Retina (tissue), 1 donor: Measurements from ENCODE around the gene ABHD12B.
A peak's percentile ranks its signal among the peaks of the same experiment; 100 is the strongest.

Experiments
- DNase-seq: peaks from one replicate; pipeline ENCODE4 v3.0.0-alpha.2; 2016

Gene ABHD12B

GRCh38 chr14:50871914-50872732, at the start of gene ABHD12B:
Gene ABHD12B (plus strand): TSS chr14:50872053. CDS start chr14:50872175, 122 bp downstream.
- peak; percentile 48 for DNase-seq

DNA sequence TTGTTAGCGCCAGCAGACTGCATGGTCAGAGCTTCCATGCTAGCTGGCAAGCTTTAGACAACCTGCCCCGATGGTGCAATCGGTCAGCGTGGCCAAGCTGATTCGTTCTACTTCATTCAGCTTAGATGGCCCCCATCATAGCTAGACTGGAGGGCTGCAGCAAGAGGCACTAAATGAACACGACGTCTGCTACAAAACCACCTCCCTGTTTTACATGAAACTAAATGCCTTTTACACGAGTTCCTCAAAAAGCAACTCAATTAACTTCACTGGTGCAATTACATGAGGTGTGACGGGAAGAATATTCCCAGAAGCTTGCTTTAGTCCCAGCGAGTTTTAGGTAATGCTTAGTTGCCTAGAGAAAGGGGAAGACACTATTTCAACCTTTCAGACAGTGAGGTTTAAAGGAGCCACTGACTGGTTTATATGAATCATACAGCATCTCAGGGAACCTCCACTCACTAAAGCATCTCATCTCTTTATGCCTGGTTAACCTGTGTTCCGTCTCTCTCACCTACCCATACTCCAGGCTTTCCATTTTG, 49.3 kb upstream of the ABHD12B start:
- peak; percentile 33 for DNase-seq

DNA sequence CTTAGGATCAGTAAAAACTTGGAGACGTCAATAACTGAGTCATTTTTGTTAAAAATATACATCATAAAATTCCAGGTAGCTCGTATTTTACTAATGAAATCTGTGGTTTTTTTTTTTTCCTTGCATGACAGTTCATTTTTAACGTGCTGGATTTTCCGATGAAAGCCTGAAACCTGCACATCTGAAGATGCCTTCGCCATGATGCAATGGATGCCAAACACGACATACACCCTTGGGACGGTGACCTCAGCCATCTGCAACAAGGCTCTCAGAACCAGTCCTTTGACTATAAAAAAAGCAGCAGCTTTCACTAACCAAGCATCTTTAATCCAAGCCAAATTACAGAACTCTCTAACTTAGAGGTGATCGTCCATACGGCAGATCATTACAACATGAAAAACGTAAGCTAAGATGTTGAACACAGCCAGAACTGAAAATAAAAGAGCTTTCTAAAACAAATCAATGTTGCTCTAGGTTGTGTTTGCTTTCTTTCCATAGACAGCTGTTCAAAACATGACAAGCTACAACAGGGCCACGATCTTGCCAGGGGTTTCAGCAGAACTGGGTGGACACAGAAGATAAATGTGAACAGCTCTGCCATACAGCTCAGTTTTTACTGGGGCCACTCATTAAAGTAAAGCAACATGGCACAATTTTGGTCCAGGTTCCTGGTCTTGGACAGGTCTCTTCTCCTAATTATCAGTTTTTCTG, 48.6 kb upstream of the ABHD12B start:
- DNase-seq, result peak; percentile 39

- DNase-seq, result no peak
Observed at GRCh38 chr14:50823762-50824636, 47.9 kb upstream of the ABHD12B start.

- no peak for DNase-seq
Observed at GRCh38 chr14:50825307-50825706, 46.5 kb upstream of the ABHD12B start.

GRCh38 chr14:50826681-50827080, 45.2 kb upstream of the ABHD12B start:
- DNase-seq, result peak; percentile 32

GRCh38 chr14:50828721-50829488, 42.9 kb upstream of the ABHD12B start:
- no peak for DNase-seq

DNA sequence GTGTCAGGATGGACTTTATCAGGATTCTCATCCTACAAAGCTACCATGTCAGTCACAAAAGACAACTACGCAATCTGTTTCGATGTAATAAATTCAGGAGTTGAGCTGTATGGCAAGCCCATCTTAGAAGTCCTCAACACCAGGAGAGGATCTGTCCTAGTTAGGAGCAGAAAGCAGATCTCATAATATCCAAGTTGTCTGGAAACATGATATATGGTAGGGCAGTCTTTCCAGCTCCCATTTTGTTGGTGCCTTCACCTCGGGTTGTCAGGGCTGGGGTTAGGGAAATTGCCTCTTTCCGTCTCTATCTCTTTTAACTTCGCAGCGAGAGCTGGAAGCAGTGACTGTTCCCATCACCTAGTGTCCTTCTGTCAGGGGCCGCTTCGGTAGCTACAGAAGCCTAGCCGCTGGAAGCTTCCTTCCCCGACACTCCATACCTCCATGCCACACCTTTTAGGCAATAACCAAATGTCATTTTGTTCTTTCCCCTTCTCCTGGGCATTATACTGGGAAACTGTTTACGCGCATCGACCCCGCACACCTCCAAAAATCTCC, 42.3 kb upstream of the ABHD12B start:
- DNase-seq, result no peak

- DNase-seq, result peak; percentile 93
Observed at GRCh38 chr14:50830044-50830931, 41.6 kb upstream of the ABHD12B start.

DNA sequence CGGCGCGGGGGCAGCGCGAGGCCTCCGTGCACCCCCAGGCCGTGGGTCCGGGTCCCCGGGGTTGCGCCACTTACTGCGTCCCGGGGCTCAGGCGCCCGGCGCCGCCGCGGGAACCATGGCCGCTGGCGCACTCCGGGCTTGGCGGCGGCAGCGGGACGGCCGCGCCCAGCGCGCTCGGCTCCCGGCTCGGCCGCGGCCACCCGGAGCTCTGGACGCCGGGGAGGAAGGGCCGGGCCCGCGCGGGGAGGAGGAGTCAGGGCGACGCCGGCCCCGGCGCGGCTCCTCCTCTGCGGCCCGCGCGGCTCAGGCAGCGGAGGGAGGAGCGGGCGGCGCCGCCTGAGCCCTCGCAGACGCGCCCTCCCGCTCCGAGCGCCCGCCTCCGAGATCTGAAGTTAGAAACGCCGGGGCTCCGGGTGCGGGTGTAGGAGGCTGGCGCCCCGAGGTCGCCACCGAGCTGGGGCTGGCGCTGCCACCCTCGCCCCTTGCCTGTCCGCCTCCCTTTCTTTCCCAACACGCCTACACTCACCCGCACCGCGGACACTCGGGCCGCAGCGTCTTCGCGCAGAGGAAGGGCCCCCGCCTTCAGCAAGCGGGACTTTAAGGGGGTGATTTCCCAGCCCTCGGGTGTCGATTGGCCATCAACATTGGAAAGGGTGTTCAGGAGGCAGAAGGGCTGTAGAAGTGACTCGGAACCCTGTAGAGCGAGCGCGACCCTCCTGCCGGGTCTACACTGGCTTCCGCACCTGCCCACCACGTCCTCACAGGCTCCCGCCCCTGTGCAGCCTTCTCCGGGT, 40.7 kb upstream of the ABHD12B start, which contains the start of gene NIN:
Gene NIN (minus strand): TSS at position 231 of the 794 bp plus-strand sequence. CDS start 9,106 bp downstream, outside the sequence.
- DNase-seq, result peak; percentile 88

DNA sequence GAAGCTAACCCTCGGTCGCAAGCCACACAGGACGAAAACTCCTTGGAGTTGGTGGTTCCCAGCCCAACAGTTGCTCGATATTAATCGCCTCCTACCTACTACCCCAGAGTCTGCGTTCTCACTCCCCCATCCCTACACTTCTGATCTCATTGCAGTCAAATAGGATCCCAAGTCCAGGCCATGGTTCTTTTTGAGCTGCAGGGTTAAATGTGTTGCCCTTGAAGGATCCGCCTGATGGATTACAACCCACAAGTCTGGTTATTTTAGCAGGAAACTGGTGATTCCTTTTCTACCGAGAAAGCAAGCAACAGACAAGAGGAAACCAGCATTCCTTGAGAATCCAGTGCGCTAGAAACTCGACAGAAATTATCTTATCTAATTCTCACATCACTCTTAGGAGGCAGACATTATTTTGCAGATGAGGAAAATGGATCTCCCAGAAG, 40.1 kb upstream of the ABHD12B start:
- DNase-seq, result no peak

GRCh38 chr14:50832935-50833630, 38.8 kb upstream of the ABHD12B start:
- no peak for DNase-seq

DNA sequence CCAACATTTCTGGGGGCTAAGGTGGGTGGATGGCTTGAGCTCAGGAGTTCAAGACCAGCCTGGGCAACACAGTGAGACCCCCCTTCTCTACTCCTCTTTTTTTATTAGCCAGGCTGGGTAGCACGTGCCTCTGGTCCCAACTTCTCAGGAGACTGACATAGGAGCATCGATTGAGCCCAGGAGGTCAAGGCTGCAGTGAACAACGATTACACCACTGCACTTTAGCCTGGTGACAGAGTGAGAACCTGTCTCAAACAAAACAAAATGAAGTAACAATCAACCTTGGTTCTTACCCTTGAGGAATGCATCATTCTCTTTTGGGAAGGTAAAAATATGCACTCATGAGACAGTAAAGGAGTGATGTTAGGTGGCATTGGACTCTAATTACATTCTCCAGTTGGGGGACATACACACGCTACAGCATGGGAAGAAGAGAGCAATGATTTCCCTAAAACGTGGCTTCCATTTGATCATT, 37.0 kb upstream of the ABHD12B start:
- DNase-seq, result no peak

DNA sequence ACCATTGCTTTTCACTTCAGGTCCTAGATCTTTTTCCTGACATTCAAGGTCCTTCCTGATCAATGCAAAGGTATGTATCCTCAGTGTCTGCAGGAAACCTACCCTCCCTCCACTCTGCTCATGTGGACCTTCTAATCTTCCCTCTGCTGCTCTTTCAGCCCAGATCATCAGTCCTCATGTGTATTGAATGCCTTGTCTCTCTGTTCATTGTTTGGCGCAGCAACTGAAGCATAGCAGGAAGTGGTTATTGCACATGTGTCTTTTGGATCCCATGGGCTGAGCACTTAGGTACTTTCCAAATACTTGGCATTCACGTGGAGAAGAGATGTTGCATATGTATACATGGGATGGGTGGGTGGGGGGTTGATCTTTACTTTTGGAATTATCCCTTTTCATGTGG, 36.6 kb upstream of the ABHD12B start:
- no peak for DNase-seq

DNA sequence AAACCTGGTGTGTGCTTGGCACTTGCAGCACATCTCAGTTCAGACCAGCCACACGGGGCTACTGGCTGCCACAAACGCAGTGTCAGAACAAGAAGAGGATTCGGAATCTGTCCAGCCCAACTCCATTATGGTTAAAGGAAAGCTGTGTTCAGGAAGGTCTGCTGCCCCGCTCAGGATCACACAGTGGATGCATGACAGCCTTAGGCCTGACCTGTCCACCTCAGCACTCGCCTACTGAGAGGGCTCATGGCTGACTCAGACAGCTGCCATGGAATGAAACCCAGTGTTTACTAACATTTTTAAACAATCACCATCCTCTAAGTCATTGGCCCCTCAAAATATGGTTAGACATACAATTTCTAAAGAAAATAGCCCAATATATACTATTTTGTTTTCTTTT, 35.3 kb upstream of the ABHD12B start:
- no peak for DNase-seq

DNA sequence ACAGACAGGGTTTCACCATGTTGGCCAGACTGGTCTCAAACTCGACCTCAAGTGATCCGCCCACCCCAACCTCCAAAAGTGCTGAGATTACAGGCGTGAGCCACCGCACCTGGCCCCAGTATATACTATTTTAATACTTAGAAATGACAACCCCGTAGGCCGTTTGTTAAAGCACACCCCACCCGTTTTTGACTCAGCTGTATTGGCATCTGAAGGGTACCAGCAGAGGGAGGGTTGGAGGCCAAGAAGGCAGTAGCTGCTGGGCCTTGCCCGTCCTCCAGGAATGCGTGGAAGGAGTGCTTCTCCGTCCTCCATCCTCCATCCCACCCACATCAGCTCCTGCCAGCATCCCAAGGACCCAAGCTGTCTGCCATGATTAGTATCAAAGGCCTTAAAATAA, 34.6 kb upstream of the ABHD12B start:
- DNase-seq, result no peak

DNA sequence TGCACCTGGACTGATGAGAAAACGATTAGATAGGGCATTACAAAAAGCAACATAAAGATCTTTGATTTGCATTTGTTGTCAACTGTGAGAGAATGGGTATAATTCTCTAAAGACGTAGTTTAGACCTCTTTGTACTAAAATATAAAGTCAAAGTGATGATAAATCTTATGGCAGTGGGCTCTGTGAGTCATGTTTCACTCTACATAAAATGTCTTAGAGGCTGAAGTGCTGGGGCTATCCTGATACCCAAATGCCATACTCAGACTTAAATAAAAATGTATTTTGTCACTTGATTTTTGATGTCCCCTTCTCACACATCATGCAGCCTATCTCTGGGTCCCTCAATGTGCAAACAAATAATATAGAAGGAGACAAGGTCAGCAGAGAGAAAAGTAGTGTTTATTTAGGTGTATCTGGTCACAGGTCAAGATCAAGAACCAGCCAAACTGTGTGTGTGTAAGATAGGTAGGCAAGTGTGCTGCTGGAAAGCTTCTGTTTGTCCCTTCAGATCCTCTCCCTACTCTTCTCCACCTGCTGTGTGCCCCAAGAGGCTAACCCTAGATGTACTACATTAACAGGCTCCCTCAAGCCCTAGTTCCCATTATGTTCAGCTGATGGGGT, 33.9 kb upstream of the ABHD12B start:
- no peak for DNase-seq

GRCh38 chr14:50839048-50839447, 32.8 kb upstream of the ABHD12B start:
- no peak for DNase-seq
